C4-2B (cell line): ENCODE results near the gene MEA1.

Source experiments
- H3K27ac ChIP-seq: fragments of 450-650 bp; 2 replicates; pipeline ENCODE4 v1.5.1; 2017
- CTCF ChIP-seq: fragments of 450-650 bp; conservative IDR thresholded peaks from 2 replicates; pipeline ENCODE4 v1.5.1; 2017; ENCODE audit warnings: mild to moderate bottlenecking
- ZFX ChIP-seq: fragments of 450-650 bp; IDR thresholded peaks from 2 replicates; pipeline ENCODE4 v1.6.1; 2017

Gene MEA1

GRCh38 chr6:43016176-43016942 lies 2.6 kb upstream of the MEA1 start:
- TF ChIP-seq CTCF = no peak
- no peak for TF ChIP-seq ZFX
- H3K27ac ChIP-seq = no peak overlapping the region

GRCh38 chr6:43014434-43014909 lies 726 bp upstream of the MEA1 start:
- TF ChIP-seq CTCF (no peak), ZFX (no peak)
- H3K27ac ChIP-seq = peak overlapping the region; percentile 83

GRCh38 chr6:43013097-43013842 lies 476 bp downstream of the MEA1 start:
- TF ChIP-seq ZFX = 0 out of 2 replicates have a peak, but pooled peaks have one; percentile 30
- TF ChIP-seq CTCF = no peak
- peak overlapping the region; percentile 83 for H3K27ac ChIP-seq

- H3K27ac ChIP-seq = no peak overlapping the region
- TF ChIP-seq ZFX (no peak), CTCF (no peak)
Observed at GRCh38 chr6:43012364-43012763, 1.4 kb downstream of the MEA1 start.

- no peak for TF ChIP-seq ZFX
- no peak for TF ChIP-seq CTCF
- H3K27ac ChIP-seq = no peak overlapping the region
Observed at GRCh38 chr6:43011207-43011606, 2.5 kb downstream of the MEA1 start.

- no peak for TF ChIP-seq ZFX
- no peak; the same call in 1 of the 2 replicates for TF ChIP-seq CTCF
- no peak overlapping the region for H3K27ac ChIP-seq
Observed at GRCh38 chr6:43009124-43009523, 4.6 kb downstream of the MEA1 start.

- H3K27ac ChIP-seq = no peak overlapping the region
- TF ChIP-seq ZFX (no peak), CTCF (no peak)
Observed at GRCh38 chr6:43007126-43007525, 6.6 kb downstream of the MEA1 start.
